ENCODE data around the gene LRRC52.

DNA sequence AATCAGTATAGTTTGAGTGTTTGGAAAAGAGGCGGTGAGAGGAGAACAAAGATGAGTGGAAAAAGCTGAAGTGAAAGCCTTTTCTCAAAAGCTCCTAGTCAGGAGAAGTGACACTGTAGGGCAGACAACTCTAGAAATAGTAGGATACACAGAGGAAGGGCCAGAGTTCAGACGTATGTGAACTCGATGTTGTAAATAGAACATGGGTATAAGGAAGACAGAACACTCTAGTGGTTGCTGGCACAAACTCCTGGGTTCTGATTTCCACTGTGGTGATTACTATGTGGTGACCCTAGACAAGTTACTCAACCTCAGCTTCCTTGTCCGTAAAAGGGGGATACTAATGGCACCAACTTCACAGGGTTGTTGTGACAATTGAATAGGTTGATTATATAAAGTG is 57.0 kb downstream of the LRRC52 start:
- TF ChIP-seq CTCF (IDR thresholded peaks at IDR 0.05) (no peak), POLR2AphosphoS5 (IDR thresholded peaks at IDR 0.05) (no peak), POLR2A (IDR thresholded peaks at IDR 0.05) (no peak)
